Left lung (tissue), 10 donors: ENCODE measurements around the gene TMEM107. TPM values are rescaled to one million over a fixed set of nuclear protein-coding genes. Genes with fewer than 3 reads are reported as not detected.
A peak's percentile ranks its signal among the peaks of the same experiment; 100 is the strongest.

Experiments used
- ATAC-seq: fragments of 200-7000 bp; cut with Tn5 transposase; one replicate; pipeline ENCODE4 v1.9.1; 2020; ENCODE audit warnings: moderate library complexity
- DNase-seq, 4 donors: peaks; one replicate each; pipeline ENCODE4 v3.0.0-alpha.2; 2013 to 2020
- H3K27ac ChIP-seq, 2 donors: fragments of 200-600 bp; sonication (generic) in 1 of 2; one replicate each; pipeline versions ENCODE4 v1.5.0 to v1.8.0; 2020 to 2021
- H3K27me3 ChIP-seq, 2 donors: fragments of 200-600 bp; sonication (generic) in 1 of 2; one replicate each; pipeline versions ENCODE4 v1.5.0 to v1.8.0; 2020 to 2021
- H3K36me3 ChIP-seq, 2 donors: fragments of 200-600 bp; sonication (generic) in 1 of 2; one replicate each; pipeline versions ENCODE4 v1.5.0 to v1.8.0; 2020 to 2021
- H3K4me1 ChIP-seq, 2 donors: fragments of 200-600 bp; one replicate each; pipeline ENCODE4 v1.8.0; 2021
- H3K4me3 ChIP-seq, 2 donors: fragments of 200-600 bp; sonication (generic) in 1 of 2; one replicate each; pipeline versions ENCODE4 v1.5.0 to v1.8.0; 2020 to 2021; ENCODE audit warnings: mild to moderate bottlenecking in 1 of 2
- H3K9me3 ChIP-seq, 2 donors: fragments of 200-600 bp; sonication (generic) in 1 of 2; one replicate each; pipeline versions ENCODE4 v1.5.0 to v1.8.0; 2020 to 2021
- intact Hi-C, 2 donors: fragments of 100-400 bp; cut with DNase I; formaldehyde crosslinking; loops; one replicate each; pipeline versions ENCODE4 v1.11.2 to v1.14.2; 2022
- polyA plus RNA-seq, 6 donors: library from polyadenylated mRNA; unstranded; fragments of 120-200 nt; gene quantifications; one replicate each; pipeline ENCODE4 v1.2.1, GENCODE V29; 2013; ENCODE audit not compliant: insufficient read length in 6 of 6
- total RNA-seq, 2 donors: library from RNA; stranded (reverse); fragmentation: NEBNext Ultra II Directional; extraction: Animal tissue kit (Norgen Biotek cat#: 25700); gene quantifications; one replicate each; pipeline ENCODE4 v1.2.1, GENCODE V29; 2021
- TF ChIP-seq, protein P1 (sequence below), 2 donors: fragments of 200-600 bp; sonication (generic) in 1 of 2; IDR thresholded peaks; one replicate each; pipeline versions ENCODE4 v1.5.0 to v1.8.0; 2021; ENCODE audit warnings: antibody characterized with exemption in 2 of 2
- donor health status: DM: no; HTN: yes; CAD: no.
- donor health status: DM: no; HTN: no; CAD: no.

The TMEM107 gene
- total and polyA plus RNA-seq, 8 donors: 15.0 to 21.0 (median 18.5) TPM

DNA sequence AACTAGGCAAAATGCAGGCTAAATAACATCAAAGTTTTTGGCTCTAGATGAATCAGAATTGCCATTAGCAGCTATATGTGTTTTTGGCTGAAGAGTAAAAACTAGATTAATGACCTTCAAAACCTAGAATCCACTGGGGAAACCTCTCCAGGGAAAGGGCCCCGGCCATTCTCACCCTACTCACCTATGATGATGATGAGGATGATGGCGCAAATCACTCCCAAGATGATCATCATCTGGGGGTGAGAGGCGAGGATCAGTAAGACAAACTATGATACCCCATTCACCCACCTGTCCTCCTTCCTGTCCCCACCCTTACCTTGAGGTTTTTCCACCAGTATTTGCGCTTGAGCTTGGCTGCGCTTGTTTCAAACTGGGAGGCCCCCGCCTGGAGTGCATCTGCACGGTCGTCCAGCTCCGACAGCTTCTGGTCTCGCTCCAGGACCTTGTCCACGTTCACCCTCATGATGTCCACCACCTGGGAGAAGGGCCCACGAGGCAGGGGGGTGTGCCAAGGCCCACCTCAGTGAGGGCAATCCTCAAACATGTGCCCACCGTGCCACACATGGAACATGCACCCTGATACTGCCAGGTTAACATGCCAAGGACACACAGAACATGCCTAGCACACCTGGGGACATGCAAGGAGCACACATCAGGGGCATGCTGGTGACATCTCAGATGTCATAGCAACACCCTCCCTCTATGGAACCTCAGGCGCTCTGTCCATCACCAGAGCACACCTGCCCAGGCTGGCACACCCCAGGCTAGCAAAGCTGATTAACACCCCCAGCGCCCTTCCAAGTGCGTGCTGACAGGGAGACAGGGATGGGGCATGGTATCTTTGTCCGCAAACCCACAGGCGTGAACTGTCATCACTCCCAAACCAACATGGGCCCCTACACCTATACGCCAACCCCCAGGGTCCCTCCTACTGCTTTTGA, 14.6 kb downstream of the TMEM107 start:
- H3K4me1 ChIP-seq: peaks cover 32 to 76% of the 10 kb centered on the region in 2 donors
- peak overlapping the region; percentile 92 to 95 for H3K27ac ChIP-seq
- peaks cover 0 to 29% of the 10 kb centered on the region in 2 donors for H3K36me3 ChIP-seq
- peak overlapping the region; percentile 87 to 99 for H3K4me3 ChIP-seq
- no peaks in the 10 kb centered on the region for H3K27me3 ChIP-seq
- intact Hi-C loops: no loop called here
- peak in 1 of 4 donors; percentile 66 for DNase-seq
- no peaks in the 10 kb centered on the region for H3K9me3 ChIP-seq
- TF ChIP-seq, protein P1, sequence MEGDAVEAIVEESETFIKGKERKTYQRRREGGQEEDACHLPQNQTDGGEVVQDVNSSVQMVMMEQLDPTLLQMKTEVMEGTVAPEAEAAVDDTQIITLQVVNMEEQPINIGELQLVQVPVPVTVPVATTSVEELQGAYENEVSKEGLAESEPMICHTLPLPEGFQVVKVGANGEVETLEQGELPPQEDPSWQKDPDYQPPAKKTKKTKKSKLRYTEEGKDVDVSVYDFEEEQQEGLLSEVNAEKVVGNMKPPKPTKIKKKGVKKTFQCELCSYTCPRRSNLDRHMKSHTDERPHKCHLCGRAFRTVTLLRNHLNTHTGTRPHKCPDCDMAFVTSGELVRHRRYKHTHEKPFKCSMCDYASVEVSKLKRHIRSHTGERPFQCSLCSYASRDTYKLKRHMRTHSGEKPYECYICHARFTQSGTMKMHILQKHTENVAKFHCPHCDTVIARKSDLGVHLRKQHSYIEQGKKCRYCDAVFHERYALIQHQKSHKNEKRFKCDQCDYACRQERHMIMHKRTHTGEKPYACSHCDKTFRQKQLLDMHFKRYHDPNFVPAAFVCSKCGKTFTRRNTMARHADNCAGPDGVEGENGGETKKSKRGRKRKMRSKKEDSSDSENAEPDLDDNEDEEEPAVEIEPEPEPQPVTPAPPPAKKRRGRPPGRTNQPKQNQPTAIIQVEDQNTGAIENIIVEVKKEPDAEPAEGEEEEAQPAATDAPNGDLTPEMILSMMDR (IDR thresholded peaks at IDR 0.05): no peak
- no peak for ATAC-seq

DNA sequence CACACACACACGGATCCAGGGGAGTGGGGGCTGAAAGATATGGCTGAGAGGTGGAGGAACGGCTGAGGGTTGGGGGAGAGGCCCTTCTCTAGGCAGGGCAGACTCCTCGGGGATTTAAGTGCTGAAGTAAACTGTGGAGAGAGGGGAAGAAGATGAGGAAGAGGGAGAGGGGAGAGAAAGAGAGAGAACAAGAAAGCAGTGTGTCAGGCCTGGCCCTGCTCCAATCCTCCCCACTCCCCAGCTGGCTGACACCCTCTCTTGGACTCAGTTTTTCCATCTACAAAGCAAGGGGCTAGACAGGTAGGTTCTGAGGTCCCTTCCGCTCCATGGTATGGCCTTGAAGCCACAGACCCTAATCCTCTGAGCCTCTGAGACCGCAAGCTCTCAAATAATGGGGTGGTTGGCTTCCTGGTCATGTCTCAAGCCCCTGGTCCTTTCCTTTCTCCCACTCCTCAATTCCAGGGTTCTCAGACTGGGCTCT, 15.4 kb downstream of the TMEM107 start:
- DNase-seq: no peak
- peaks cover 0 to 29% of the 10 kb centered on the region in 2 donors for H3K36me3 ChIP-seq
- ATAC-seq: no peak
- TF ChIP-seq, protein P1 (IDR thresholded peaks at IDR 0.05): no peak
- no peaks in the 10 kb centered on the region for H3K9me3 ChIP-seq
- H3K4me3 ChIP-seq: peak overlapping the region in 1 of 2 donors; percentile 99
- no peaks in the 10 kb centered on the region for H3K27me3 ChIP-seq
- H3K27ac ChIP-seq: peak overlapping the region; percentile 92 to 95
- intact Hi-C loops: no loop called here
- peaks cover 32 to 79% of the 10 kb centered on the region in 2 donors for H3K4me1 ChIP-seq

DNA sequence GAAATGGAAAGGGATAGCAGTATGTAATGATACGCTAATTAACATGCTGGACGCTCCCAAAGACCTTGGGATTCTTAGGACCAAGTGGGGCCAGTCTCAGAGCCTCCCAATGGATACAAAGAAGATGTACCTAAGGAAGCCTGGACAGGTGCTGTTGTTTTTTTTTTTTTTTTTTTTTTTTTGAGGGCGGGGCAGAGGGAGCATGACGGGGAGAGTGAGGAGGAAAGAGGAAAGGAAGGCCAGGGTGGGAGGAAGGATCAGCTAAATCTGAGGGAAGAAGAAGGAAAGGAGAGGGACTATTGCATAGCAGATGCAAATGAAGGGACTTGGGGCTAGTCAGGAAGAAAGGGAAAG, 16.0 kb downstream of the TMEM107 start:
- ATAC-seq (no peak), DNase-seq (no peak)
- TF ChIP-seq, protein P1 (IDR thresholded peaks at IDR 0.05): no peak
- peaks cover 32 to 84% of the 10 kb centered on the region in 2 donors for H3K4me1 ChIP-seq
- no peaks in the 10 kb centered on the region for H3K9me3 ChIP-seq
- H3K36me3 ChIP-seq: peaks cover 0 to 29% of the 10 kb centered on the region in 2 donors
- peak overlapping the region in 1 of 2 donors; percentile 92 for H3K27ac ChIP-seq
- no peaks in the 10 kb centered on the region for H3K27me3 ChIP-seq
- intact Hi-C loops: no loop called here
- H3K4me3 ChIP-seq: no peak overlapping the region

DNA sequence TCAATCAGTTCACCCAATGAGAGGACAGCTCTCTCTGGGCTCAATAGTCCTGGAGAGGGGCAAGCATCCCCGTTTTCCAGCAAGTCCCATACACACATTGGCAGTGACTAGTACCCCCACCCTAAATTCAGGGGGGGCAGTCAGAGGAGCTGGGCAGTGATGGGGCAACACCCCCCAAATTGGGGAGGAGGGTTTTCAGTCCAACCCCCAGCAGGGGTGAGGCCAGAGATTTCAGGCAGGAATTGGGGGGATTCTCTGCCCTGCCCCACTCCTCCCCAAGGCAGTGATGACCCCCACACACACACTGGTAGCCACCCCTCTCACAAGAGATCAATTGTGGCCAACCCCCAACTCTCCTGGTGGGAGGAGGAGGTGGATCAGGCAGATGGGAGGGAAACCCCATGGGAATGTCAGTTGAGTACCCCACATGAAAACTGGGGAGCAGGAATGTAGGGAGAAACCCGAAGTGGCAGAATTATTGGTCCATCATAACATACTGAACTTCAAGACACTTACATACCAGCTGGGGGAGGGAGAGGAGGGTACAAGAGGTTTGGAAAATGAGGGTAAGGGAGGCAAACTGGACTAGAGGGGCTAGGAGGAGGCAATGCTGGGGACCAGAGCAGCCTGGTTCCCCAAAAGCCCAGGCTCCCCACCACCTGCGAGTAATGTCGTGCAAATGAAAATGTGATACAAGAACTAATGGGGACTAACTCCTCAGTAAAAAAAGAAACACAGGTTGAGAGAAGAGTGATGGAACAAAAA, 16.5 kb downstream of the TMEM107 start:
- peaks cover 32 to 84% of the 10 kb centered on the region in 2 donors for H3K4me1 ChIP-seq
- TF ChIP-seq, protein P1 (IDR thresholded peaks at IDR 0.05): no peak
- intact Hi-C loops: no loop called here
- H3K27me3 ChIP-seq: no peaks in the 10 kb centered on the region
- H3K36me3 ChIP-seq: peaks cover 0 to 29% of the 10 kb centered on the region in 2 donors
- no peaks in the 10 kb centered on the region for H3K9me3 ChIP-seq
- DNase-seq: no peak
- H3K4me3 ChIP-seq: no peak overlapping the region
- H3K27ac ChIP-seq: no peak overlapping the region
- ATAC-seq: no peak

DNA sequence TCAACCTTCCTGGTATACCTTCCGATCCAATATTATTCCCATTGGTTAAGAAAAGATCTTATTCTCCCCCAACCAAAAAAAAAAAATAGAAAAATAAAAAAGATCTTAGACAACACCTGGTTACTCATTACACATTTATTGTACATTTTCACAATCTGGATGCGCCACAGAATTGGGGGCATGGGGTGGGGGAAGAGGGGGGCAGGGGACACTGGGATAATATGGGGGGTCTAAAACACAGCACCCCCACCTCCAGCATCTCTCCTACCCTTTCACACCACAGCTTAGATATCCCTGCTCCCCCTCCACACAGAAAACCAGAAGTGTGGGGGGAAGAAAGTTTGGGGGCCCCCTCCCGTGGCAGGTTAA, 17.2 kb downstream of the TMEM107 start:
- Histone ChIP-seq H3K9me3 (no peaks in the 10 kb centered on the region), H3K27me3 (no peaks in the 10 kb centered on the region), H3K4me1 (peaks cover 26 to 84% of the 10 kb centered on the region in 2 donors), H3K36me3 (peaks cover 0 to 29% of the 10 kb centered on the region in 2 donors), H3K4me3 (no peak overlapping the region), H3K27ac (peak overlapping the region in 1 of 2 donors; percentile 68)
- DNase-seq (no peak), ATAC-seq (no peak)
- TF ChIP-seq, protein P1 (IDR thresholded peaks at IDR 0.05): peak in 1 of 2 donors; percentile 7
- intact Hi-C loops: no loop called here
